Stimulated activated CD4-positive, alpha-beta T cell treated with anti-CD3 and anti-CD28 coated beads, Interleukin-15, amount 100 ng/mL, for 1 hour (primary cell): ENCODE measurements around the gene KDM3A.
A peak's percentile ranks its signal among the peaks of the same experiment; 100 is the strongest.

Source experiments
- DNase-seq, 2 donors: peaks; one replicate each; pipeline ENCODE4 v3.0.0-alpha.2; 2020; ENCODE audit warnings: low read depth in 1 of 2, low spot score in 1 of 2

The KDM3A gene

DNA sequence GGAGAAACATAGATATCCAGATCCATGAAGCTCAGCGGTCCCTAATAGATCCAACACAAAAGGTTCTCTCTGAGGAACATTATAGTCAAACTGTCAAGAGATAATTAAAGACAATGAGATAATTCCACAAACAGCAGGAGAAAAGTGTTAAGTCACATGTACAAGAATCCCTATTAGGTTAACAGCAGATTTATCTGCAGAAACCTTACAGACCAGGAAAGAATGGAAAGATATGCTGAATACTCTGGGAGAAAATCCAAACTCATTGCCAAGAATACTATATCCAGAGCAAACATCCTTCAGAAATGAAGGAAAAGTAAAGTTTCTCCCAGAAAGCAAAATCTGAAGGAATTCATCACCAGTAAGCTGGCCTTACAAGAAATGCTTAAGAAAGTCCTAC lies 10.8 kb upstream of the KDM3A start:
- no peak for DNase-seq

DNA sequence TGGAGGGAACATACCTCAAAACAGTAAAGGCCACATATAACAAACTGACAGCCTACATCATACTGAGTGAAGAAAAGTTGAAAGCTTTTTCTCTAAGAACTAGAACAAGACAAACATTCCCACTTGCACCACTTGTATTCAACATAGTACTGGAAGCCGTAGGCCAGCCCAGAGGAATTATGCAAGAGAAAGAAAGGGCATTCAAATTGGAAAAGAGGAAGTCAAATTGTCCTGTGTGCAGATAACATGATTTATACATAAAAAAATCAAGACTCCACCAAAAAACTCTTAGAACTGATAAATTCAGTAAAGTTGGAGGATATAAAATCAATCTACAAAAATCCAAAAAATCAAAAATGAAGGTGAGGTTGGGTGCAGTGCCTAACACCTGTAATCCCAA lies 8.0 kb upstream of the KDM3A start:
- DNase-seq = no peak

DNA sequence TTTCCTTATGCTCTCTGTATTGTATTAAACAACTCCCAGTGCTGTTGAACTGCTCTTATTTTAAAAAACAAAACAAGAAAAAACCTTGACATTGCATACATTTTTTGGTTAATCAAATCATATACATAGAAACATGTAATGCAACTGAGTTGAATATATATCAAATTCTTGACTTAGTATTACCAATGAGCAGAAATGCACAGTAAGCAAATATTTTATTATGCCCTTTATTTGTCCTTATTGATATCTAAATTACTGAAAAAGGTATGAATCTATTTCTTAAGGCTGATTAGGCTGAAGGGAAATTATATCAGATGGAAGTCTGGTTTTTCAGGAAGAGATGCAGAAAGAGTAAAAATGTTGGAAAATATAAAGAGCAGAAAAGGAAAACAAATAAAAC lies 6.9 kb upstream of the KDM3A start:
- DNase-seq = no peak

DNA sequence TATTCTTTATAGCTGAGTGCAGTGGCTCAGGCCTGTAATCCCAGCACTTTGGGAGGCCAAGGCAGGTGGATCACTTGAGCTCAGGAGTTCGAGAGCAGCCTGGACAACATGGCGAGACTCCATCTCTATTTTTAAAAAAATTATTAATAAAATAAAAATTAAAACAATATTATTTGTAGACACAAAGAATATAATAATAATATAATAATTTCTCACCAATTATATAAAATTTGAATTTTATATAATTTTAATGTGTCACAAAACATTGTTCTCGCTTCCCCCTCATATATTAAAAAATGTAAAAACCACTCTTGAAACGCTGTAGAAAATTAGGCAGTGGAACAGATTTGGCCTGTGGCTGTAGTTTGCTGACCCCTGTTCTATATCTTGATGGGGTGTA lies 5.6 kb upstream of the KDM3A start:
- DNase-seq = no peak

DNA sequence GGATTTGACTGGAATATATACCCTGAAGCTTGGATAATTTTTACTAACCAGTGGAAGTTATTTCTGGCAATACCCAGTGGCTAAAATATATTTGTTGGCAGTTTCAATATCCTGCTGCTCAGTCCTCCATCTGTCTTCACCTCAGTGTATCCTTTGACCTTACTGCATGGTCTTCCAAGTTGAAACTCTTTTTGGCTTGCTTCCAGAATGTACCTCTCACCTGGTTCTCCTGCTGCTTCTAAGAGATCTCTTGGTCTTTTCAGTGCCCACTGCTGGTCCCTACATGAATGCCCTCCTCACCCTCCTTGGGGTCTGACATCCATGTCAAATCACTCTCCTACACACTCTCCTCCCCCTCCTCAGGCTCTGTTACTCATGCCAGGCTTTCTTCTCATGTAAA lies 4.8 kb upstream of the KDM3A start:
- DNase-seq = no peak

DNA sequence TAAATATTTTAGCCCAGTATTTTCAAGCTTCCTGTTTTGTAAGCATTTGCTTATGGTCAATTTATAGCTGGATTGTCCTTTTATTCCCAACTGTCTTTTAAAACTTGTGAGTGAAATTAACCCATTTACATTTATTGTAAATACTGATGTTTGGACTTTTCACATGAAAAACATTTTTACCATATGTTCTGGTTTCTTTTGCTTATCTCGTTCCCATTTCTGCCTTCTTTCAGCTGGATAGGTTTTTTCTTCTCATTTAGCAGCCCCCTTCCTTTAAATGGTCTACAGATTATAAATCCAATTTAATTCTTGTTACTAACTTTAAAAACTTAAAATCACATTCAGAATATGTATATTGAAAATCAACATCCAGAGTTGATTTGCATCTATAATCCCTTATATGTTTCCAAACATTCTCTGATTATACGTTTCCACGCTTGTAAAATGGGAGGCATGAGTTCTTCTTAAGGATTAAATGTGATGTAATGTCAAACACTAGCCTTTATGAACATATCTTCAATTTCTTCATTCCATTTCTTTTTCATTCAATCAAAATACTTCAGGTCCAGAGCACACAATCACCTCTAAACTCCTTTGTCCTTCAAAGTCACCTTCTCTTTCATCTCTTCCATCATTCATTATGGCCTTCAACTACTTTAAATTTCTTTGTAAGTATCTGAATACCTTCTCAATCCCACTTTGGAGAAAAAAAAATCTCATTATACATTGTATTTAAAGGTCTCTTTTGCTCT lies 1.1 kb upstream of the KDM3A start:
- DNase-seq = no peak

DNA sequence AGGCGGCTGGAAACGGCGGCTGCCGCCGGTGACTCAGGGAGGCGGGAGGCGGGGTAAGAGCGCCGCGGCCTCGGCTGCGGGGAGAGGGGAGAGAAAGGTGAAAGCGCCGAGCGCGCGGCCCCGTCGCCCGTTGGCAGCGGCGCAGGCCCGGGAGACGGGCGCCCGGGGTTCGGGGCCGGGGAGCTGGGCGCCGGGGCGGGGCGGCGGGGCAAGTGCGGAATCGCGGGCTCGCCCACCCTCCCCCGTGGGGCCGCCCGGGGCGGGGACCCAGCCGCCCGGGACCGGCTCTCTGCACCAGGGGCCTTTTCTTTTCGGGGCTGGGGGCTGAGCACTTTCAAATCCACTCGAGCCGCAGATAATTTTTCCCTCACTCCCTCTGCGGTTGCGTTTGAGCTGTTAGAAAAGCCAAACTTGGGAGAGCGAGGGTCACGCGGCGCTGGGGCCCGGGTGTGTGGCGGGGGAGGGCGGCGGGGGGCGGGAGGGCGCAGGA lies 266 bp downstream of the KDM3A start:
- no peak for DNase-seq

DNA sequence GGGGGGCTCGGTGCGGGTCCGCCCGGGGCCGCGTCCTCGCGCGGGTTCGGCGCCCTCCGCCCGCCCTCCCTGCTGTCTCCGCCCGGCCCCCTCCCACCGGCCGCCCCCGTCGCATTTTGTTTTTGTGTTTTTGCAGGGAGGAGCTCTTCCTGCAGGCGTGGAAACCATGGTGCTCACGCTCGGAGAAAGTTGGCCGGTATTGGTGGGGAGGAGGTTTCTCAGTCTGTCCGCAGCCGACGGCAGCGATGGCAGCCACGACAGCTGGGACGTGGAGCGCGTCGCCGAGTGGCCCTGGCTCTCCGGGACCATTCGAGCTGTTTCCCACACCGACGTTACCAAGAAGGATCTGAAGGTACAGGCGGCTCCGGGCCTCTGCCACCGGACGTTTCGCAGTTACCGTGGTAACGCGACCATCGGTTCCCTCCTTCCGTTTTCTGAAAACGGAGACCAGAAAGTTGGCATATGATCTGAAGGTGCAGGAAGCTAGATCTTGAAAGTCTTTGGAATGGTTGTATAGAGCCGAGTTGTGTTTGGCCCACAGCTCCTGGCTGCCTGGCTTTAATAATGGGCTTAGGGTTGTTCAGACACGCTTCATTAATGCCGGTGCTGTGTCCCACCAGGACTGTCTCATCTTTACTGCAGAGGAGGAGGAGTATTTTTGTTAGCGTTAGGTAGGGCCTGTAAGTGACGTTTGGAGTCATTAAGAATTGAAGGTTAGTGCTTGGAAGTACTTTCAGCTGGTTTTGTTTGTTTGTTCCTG lies 891 bp downstream of the KDM3A start:
- peak; percentile 47 to 58 for DNase-seq

DNA sequence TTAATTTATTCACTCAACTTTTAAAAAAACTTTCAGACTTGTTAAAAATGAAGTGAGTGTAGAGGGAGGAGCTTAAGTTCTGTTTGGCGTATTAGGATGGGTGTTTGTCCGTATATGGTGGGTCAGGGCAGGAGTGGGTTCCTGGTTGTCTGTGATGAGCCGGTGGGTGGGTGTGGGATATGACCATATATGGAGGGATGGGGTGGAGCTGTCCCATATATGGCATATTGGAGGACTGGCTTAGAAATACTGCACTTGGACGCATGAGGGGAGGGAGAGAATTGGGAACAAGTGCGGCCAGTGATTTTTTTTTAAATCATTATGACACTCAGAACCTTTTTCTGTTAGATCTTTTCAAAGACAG lies 1.5 kb downstream of the KDM3A start:
- peak; percentile 32 to 42 for DNase-seq

DNA sequence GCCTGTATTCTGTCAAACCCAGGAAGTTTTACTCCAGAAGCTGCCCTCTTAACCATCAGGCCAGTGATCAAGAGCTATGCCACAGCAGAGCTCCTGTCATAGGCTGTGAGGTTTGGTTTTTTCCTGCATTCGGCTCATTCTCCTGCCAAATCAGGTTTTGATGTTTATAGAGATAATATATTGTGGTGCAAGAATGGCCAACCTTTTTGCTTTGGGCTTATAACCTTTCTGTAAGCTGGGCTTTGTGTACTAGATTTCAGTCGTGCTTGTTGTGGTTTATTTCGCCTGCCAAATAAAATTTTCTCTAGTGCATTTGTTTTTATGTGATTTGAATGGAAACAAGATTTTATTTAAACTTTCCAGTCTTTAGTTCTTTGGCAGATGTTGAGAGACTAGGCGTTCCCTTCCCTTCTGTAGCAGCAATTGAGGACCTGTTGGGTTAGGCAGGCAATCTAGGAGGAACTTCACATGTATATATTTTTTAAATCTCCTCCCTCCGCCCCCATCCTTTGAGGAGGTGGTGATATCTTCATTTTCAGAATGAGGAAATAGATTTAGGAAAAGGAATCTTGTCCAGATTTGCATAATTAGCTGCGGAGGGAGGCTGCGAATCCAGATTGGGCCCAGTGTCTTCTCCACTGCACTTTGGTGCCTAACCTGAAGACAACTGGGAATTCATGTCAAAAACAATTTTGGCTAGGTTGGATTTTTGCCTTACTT lies 2.6 kb downstream of the KDM3A start:
- no peak for DNase-seq

DNA sequence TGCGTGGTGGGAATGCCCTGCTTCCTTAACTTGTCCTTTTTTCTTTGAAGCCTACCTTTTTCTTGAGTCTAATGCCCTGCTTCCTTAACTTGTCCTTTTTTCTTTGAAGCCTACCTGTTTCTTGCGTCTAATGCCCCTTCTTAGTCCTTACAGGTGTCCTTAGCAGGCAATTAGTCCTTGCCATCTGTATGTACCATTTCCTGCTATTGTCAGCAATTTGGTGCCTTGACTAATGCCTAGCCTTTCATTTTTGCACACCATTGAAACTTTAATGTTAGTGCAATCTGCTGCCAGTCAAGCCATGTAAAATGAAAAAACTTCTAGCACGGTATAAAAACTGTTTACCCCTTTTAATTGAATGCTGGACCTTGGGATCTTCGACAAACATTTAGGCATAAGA lies 4.3 kb downstream of the KDM3A start:
- DNase-seq = no peak

DNA sequence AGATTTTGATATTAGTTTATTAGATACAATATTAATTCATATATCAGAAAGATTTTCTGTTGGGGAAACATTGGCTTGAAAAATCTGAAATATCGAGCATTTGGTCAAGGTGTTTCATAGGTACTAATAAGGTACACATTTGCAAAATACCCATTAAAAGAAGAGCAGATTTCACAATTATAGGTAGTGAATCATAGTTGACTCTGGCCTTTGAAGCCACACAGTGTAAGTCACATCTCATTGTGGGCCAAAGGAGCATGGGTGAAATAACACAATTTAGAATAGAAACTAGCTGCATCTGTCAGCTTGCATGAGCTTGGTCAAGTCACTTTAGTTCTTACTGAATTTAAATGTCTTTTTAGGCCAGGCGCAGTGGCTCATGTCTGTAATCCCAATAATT lies 4.9 kb downstream of the KDM3A start:
- DNase-seq = no peak

DNA sequence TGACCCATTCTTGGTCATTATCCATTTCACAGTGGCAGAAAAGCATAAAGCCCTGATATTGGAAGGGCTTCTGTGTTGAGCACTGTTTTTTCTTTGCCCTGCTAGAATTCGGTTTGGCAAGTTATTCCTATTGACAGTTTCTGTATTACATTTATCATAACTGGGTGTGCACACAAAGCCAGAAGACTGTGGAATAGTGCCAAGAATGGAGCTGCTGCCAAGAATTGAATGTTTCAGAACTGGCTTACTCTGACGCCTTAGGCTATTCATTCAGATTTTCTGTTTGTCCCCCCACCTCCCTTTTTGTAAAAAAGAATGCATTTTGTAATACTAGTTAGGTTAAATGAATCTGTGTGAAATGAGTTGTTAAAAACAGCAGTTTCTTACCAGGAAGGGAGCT lies 12.7 kb downstream of the KDM3A start:
- DNase-seq = no peak

DNA sequence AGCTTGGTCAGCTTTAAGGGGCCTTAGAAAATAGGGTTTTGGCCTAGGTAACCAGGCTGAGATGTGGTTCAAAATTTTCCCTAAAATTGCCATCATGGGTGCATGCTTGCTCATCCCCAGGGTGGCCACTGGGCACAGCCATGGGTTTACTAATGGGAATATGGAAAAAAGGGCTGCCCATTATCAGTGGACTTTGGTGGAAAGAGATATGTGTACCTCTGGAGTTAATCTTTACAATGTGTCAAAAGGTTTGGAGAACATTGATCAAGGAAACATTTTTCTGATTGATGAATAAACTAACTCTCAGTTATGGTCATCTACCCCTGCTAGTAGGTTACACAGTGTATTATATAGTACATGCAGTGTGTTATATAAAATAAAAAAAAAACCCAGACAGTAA lies 13.1 kb downstream of the KDM3A start:
- DNase-seq = no peak

DNA sequence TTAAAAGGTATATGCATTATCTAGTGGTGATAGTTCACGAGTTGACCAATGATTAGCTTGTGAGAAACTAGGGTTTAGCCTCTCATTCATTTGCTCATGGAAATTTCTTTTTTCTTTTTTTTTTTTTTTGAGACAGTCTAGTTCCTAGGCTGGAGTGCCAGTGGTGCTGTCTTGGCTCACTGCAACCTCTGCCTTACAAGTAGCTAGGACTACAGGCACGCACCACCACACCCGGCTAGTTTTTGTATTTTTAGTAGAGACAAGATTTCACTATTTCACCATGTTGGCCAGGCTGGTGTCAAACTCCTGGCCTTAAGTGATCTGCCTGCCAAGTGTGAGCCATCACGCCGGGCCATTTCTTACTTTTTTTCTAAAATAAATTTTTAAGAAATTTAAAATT lies 14.0 kb downstream of the KDM3A start:
- DNase-seq = no peak

DNA sequence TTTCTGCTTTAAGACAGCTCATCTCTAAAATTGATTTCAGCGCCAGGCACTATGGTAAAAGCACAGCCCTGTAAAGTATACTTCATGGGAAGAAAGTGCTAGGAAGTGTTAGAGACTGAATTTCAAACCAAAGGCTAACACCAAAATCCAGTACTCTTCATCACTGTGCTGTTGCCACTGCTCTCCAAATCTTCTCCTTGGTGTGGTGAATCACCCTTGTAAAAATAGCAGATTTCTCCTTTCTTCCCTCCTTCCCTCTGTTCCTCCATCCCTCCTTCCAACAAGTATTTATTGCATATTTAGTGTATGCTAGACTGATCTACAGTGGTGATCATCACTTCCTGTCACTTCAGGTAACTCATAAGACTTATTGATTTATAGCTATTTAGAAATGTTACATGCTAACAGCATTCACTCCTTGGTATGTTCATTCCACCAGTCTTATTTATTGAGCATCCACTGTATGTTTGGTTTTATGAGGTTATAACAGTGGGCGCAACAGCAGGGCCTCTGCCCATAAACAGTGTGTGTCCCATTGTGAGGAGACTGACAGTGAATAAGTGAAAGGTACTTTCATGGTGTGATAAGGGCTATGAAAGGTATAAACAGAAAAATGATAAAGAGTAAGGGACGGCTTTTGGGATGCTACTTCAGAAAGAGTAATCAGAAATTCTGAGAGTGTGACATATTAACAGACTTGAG lies 20.0 kb downstream of the KDM3A start:
- no peak for DNase-seq

DNA sequence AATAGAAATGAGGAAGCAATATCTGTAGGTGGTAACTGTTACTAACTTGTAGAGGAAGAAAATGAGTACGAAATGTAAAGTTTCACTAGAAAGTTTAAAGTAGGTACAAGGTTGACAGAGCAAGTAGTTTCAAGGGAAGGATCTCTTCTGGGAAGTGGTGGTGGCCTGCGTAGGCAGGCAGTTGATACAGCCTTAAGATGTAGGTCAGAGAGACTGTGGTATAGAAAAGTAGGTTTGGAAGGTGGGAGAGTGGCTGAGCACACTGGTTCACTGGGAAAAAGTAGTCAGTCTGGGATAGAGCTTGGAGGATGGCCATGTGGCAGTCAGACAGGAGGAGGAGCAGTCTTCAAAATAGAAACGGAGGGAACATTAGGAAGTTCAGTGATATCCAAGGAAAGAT lies 23.5 kb downstream of the KDM3A start:
- no peak for DNase-seq

DNA sequence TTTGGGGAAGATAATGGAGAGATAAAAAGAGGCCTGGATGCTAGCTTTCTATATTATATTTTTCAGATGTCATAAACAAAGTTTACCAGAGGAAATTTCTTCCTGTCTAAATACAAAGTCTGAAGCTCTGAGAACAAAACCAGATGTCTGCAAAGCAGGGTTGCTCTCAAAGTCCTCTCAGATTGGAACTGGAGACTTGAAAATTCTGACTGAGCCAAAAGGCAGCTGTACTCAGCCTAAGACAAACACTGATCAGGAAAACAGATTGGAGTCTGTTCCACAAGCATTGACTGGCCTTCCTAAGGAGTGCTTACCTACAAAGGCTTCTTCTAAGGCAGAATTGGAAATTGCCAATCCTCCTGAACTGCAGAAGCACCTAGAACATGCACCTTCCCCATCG lies 25.1 kb downstream of the KDM3A start:
- no peak for DNase-seq

DNA sequence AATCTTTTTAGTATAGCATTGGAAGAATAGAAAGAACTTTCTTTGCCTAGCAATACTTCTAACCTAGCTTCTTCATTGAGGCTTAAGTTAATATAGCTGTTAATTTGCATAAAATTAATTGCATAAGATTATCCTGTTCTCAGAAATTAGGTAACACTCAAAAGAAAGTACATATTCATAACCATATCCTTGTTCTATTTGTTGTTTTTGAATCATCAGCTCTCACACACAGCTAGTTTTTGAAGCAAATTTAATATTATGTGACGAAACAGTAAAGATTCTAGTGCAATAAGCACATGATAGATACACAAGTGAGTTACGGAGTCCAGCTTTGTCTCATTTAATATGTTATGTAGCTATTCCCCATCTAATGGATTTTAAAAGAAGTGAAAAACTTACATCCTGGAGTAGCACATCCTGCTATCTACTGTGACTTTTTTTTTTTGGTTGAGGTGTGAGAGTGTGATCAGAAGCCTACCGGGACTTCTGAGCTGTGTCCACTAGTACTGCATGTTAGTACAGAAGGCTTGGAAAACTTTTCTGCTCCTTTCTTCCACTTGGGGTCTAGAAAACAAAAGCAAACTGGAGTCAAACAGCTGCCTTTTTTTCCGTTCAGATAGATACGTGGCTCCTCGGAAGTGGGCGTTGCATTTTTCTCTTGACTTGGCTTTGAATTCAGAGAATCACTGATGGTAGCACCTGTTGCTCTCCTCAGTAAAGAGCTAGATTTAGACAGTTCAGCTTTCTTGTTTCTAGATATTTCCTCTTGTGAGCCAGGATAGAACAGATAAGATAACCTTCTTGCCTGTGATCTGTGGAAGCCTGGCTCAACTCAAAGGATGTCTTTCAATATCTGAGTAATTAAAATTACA lies 27.2 kb downstream of the KDM3A start:
- no peak for DNase-seq

DNA sequence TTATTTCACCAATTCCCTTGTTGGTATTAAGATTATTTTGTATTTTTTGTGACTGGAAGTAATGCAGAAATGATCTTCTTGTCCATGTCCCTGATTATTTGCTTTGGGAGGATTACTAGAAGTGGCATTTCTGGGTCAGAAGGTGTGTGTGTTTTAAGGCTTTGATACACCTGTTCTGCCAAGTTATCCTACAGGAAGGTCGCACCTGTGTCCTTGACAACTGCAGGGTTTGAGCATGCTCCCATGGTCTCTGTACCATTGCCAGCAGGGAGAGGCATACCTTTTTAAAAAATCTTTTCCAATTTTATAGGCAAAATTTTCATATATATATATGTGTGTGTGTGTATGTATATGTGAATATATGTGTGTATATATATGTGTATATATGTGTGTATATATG lies 29.7 kb downstream of the KDM3A start:
- no peak for DNase-seq

DNA sequence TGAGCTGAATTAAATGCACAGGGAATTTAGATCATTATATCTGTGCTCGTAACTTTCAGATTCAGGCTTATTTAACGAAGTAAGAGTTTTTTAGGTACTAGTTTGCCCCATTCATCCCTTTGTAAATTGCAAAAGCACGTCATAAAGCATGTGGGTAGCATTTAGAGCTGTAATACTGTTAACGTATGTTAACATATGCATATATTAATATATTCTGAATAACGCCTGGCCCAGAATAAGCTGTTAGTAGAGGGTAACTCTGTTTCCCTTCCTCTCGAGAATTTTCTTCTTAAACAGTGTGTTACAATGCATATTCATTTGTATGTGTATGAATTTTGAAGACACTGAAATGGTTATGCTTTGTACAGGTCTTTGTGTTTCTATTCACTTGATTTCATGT lies 30.5 kb downstream of the KDM3A start:
- no peak for DNase-seq
